ENCODE results near the gene ZNG1B.
"Not testable (repeated sequence)": the region's sequence is repeated elsewhere in the genome, so short reads cannot be mapped to it uniquely, and the experiment has no call there.

Gene ZNG1B

GRCh38 chr2:113499886-113500722 is 62.6 kb downstream of the ZNG1B start:
- not testable (repeated sequence) for H3K9me3 Mint-ChIP-seq, H3K4me1 Mint-ChIP-seq, H3K36me3 Mint-ChIP-seq, H3K27ac Mint-ChIP-seq, H3K4me3 Mint-ChIP-seq
- peaks cover 13% of the 10 kb centered on the region for H3K27me3 Mint-ChIP-seq

DNA sequence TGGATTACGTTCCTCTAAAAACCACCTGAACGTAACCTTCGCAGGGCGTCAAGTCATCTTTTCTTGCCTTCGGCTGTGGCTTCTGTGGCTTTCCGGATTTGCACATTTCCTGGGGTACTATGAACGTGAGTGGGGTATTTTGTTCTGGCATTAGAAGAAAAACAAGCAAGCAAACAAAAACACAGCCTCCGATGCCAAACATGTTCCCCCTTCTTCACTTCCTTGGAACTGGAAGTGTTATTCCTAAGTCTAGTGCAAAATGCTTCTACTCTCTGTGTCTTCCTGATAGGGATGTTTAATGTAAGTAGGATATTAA is 63.2 kb downstream of the ZNG1B start:
- not testable (repeated sequence) for H3K9me3 Mint-ChIP-seq, H3K36me3 Mint-ChIP-seq, H3K4me3 Mint-ChIP-seq, H3K27ac Mint-ChIP-seq, H3K4me1 Mint-ChIP-seq
- H3K27me3 Mint-ChIP-seq = peaks cover 13% of the 10 kb centered on the region

GRCh38 chr2:113502216-113503093 is 65.0 kb downstream of the ZNG1B start:
- H3K4me1 Mint-ChIP-seq, H3K27ac Mint-ChIP-seq, H3K9me3 Mint-ChIP-seq, H3K36me3 Mint-ChIP-seq: not testable (repeated sequence)
- peak overlapping the region; percentile 76 for H3K4me3 Mint-ChIP-seq
- H3K27me3 Mint-ChIP-seq = peaks cover 14% of the 10 kb centered on the region

- not testable (repeated sequence) for H3K27ac Mint-ChIP-seq, H3K36me3 Mint-ChIP-seq, H3K4me1 Mint-ChIP-seq, H3K9me3 Mint-ChIP-seq
- Mint-ChIP-seq H3K4me3 (peak overlapping the region; percentile 76), H3K27me3 (peaks cover 17% of the 10 kb centered on the region)
Measured at GRCh38 chr2:113503094-113504042, 65.9 kb downstream of the ZNG1B start.

GRCh38 chr2:113504081-113504480 is 66.6 kb downstream of the ZNG1B start:
- not testable (repeated sequence) for H3K27ac Mint-ChIP-seq, H3K36me3 Mint-ChIP-seq, H3K4me3 Mint-ChIP-seq, H3K9me3 Mint-ChIP-seq, H3K4me1 Mint-ChIP-seq
- H3K27me3 Mint-ChIP-seq = peaks cover 19% of the 10 kb centered on the region

- not testable (repeated sequence) for H3K4me3 Mint-ChIP-seq, H3K27ac Mint-ChIP-seq, H3K36me3 Mint-ChIP-seq, H3K9me3 Mint-ChIP-seq, H3K4me1 Mint-ChIP-seq
- H3K27me3 Mint-ChIP-seq = peaks cover 16% of the 10 kb centered on the region
Measured at GRCh38 chr2:113507394-113508140, 70.1 kb downstream of the ZNG1B start.

DNA sequence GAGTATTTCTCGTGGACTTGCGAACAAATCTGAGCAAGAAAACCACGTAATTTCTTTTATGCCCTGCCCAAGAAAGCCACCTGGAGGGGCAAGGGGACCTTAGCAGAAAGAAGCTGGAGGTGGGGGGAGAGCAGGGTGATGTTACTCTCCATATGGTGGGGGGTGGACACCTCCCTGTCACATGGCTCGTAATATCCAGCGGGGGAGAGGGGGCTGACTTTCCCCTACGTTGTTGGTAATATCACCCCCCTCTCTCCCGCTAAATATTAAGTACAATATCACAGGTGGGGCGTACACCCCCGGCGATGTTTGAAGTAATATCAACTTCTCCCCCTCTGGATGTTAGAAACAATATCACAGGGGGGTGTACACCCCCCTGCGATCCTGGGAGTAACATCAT is 70.7 kb downstream of the ZNG1B start:
- not testable (repeated sequence) for H3K9me3 Mint-ChIP-seq, H3K36me3 Mint-ChIP-seq, H3K4me3 Mint-ChIP-seq, H3K27ac Mint-ChIP-seq, H3K4me1 Mint-ChIP-seq
- H3K27me3 Mint-ChIP-seq = peaks cover 16% of the 10 kb centered on the region

GRCh38 chr2:113510913-113511312 is 73.4 kb downstream of the ZNG1B start:
- H3K27me3 Mint-ChIP-seq = peaks cover 14% of the 10 kb centered on the region
- not testable (repeated sequence) for H3K36me3 Mint-ChIP-seq, H3K4me3 Mint-ChIP-seq, H3K4me1 Mint-ChIP-seq, H3K27ac Mint-ChIP-seq, H3K9me3 Mint-ChIP-seq

- H3K27me3 Mint-ChIP-seq = peaks cover 14% of the 10 kb centered on the region
- H3K4me1 Mint-ChIP-seq, H3K4me3 Mint-ChIP-seq, H3K27ac Mint-ChIP-seq, H3K36me3 Mint-ChIP-seq, H3K9me3 Mint-ChIP-seq: not testable (repeated sequence)
Measured at GRCh38 chr2:113511859-113512258, 74.4 kb downstream of the ZNG1B start.

DNA sequence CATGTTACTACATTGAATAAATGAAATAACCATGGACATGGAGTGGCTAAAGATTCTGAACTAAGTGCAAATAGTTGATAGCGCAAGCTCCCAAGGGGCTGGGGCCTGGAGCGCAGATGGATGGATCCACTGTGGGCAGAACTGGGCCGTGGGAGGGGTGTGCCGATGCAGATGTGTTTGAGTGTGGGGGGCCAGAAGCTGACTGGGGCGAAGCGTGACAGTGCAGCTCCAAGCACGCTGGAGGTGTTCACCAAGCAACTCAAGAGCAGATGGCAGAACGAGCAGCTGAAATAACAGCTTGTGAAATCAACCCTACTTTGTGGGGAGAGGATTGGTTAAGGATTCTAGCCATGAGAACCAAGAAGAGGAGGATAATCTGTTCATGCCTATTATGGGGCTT is 78.0 kb downstream of the ZNG1B start:
- H3K27ac Mint-ChIP-seq, H3K4me3 Mint-ChIP-seq, H3K36me3 Mint-ChIP-seq, H3K9me3 Mint-ChIP-seq, H3K27me3 Mint-ChIP-seq, H3K4me1 Mint-ChIP-seq: not testable (repeated sequence)

DNA sequence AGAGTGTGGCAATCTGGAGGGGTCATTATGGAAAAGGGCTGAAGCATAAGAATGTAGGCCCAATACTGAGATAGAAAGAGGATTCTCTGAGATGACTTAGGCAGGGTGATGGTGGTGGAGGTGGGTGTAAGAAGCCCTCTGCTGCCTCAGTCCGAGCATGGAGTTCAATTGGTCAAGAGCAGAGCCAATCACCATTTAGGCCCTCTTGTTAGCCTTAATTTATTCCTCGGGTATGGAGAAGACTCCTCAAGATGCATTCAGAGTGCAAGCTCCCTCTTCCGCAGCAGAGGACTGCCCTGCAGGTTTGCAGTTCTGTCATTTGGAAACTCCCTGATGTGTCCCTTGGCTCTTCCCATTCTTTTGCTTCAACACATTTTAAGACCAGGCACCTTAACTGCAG is 78.5 kb downstream of the ZNG1B start:
- H3K4me3 Mint-ChIP-seq, H3K36me3 Mint-ChIP-seq, H3K27ac Mint-ChIP-seq, H3K9me3 Mint-ChIP-seq, H3K27me3 Mint-ChIP-seq, H3K4me1 Mint-ChIP-seq: not testable (repeated sequence)

GRCh38 chr2:113517025-113517424 is 79.5 kb downstream of the ZNG1B start:
- H3K27ac Mint-ChIP-seq, H3K9me3 Mint-ChIP-seq, H3K4me3 Mint-ChIP-seq, H3K4me1 Mint-ChIP-seq, H3K36me3 Mint-ChIP-seq, H3K27me3 Mint-ChIP-seq: not testable (repeated sequence)

DNA sequence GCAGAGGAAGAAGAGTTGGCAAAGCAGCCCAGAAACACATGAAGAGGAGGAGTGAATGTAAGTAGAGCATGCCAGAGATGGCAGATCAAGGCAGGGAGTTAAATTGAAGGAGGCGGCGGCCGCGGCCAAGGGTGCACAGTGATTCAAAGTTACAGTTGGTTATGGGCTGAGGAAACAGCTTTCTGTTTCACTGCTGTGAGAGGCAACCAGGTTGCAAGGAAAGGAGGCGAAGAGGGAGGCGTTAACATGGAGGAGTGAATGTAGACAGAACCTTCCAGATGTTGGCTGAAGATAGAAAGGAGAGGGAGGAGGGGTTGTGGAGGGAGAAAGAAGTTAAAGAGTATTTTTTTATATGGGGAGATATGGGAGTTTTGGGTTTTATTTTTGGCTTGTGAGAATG is 83.3 kb downstream of the ZNG1B start:
- H3K4me3 Mint-ChIP-seq, H3K4me1 Mint-ChIP-seq, H3K9me3 Mint-ChIP-seq, H3K27ac Mint-ChIP-seq, H3K36me3 Mint-ChIP-seq, H3K27me3 Mint-ChIP-seq: not testable (repeated sequence)

DNA sequence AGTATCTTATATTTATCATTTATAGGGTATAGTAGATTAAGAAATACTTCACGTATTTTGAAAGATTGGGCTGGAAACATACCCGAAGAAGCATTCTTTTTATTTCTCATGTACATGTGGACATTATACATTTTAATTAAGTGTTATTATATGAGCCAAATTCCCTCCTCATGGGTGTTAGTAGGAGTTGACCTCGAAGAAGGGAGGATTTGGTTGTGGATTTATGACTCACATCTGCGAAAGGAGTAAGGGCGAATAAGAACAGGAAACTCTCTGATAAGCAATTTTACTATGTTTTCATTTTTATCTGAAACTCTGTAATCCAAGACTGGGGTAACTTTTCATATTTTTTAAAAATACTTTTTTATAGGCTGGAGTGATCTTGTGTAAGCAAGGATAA is 84.0 kb downstream of the ZNG1B start:
- H3K4me1 Mint-ChIP-seq, H3K4me3 Mint-ChIP-seq, H3K36me3 Mint-ChIP-seq, H3K27ac Mint-ChIP-seq, H3K9me3 Mint-ChIP-seq, H3K27me3 Mint-ChIP-seq: not testable (repeated sequence)

DNA sequence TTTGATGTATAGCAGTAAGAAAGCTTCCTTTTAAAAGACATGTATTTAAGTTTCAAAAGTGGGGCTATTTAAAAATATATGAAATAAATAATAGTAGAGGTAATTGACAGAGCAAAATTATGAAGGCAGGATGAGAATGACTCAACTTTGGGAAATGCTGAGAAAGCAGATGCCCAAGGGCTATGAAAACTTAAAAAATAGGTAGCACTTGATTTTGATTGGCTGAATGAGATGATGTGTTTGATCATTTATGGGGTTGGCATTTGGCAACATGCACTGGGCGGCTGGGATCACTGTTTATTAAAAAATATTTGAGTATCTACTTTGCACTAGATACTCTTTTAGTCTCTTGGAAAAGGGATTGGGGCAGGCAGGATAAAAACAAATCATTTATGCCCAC is 87.5 kb downstream of the ZNG1B start:
- not testable (repeated sequence) for H3K9me3 Mint-ChIP-seq, H3K27ac Mint-ChIP-seq

More for the DNA sequence above, 87.5 kb downstream of the ZNG1B start:
- H3K27me3 Mint-ChIP-seq, H3K4me3 Mint-ChIP-seq, H3K4me1 Mint-ChIP-seq, H3K36me3 Mint-ChIP-seq: not testable (repeated sequence)

Measured in activated naive CD4-positive, alpha-beta T cell treated with anti-CD3 and anti-CD28 coated beads, Interleukin-2, amount 50 U/mL, for 24 hours (primary cell).